Ectodermal cell (in vitro differentiated cells): Measurements from ENCODE around the gene CPVL.
A peak's percentile ranks its signal among the peaks of the same experiment; 100 is the strongest.
"Not testable (repeated sequence)": the region's sequence is repeated elsewhere in the genome, so short reads cannot be mapped to it uniquely, and the experiment has no call there.

ENCODE experiments used
- H3K27ac ChIP-seq: 2 replicates; pipeline ENCODE4 v1.7.0; 2013; ENCODE audit warnings: mild to moderate bottlenecking, low read depth, low read length; ENCODE audit not compliant: insufficient read depth, poor library complexity, severe bottlenecking
- H3K27me3 ChIP-seq: 2 replicates; pipeline ENCODE4 v1.7.0; 2013; ENCODE audit warnings: mild to moderate bottlenecking, low read length; ENCODE audit not compliant: insufficient read depth, control insufficient read depth, poor library complexity, severe bottlenecking
- H3K36me3 ChIP-seq: one replicate; pipeline ENCODE4 v1.7.0; 2013; ENCODE audit warnings: low read length; ENCODE audit not compliant: control insufficient read depth, insufficient read depth
- H3K4me1 ChIP-seq: one replicate; pipeline ENCODE4 v1.7.0; 2013; ENCODE audit warnings: low read length; ENCODE audit not compliant: control insufficient read depth, insufficient read depth
- H3K4me3 ChIP-seq: 2 replicates; pipeline ENCODE4 v1.7.0; 2013; ENCODE audit warnings: low read depth, low read length, control low read depth; ENCODE audit not compliant: insufficient read depth
- H3K9me3 ChIP-seq: 2 replicates; pipeline ENCODE4 v1.7.0; 2013; ENCODE audit warnings: mild to moderate bottlenecking, low read length, moderate library complexity; ENCODE audit not compliant: control insufficient read depth
- WGBS, 2 experiments: methylation state at CpG; one replicate each; pipeline ENCODE4 v1.1.7; 2013; ENCODE audit warnings: missing lambda C conversion rate in 2 of 2; 5-methylcytosine and 5-hydroxymethylcytosine counted together

Gene CPVL

DNA sequence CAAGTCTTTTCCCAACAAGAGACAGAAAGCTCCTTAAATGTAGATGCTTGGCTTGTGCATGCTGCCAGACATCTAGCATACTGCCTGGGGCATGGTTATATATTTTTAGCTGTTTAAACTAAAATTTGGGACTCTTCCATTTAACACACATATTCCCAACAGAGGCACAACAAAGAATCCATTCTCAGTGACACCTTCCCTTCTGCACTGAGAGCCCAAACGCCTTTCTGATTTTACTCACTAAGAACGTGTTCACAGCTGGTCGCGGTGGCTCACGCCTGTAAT, 49.9 kb downstream of the CPVL start:
- Histone ChIP-seq H3K4me1 (peaks cover 5% of the 10 kb centered on the region), H3K27ac (no peak overlapping the region), H3K9me3 (no peaks in the 10 kb centered on the region), H3K36me3 (no peaks in the 10 kb centered on the region), H3K27me3 (no peaks in the 10 kb centered on the region), H3K4me3 (no peak overlapping the region)
- WGBS, 2 experiments, result 82 to 87% methylated on average over 5 of the region's 5 CpGs

DNA sequence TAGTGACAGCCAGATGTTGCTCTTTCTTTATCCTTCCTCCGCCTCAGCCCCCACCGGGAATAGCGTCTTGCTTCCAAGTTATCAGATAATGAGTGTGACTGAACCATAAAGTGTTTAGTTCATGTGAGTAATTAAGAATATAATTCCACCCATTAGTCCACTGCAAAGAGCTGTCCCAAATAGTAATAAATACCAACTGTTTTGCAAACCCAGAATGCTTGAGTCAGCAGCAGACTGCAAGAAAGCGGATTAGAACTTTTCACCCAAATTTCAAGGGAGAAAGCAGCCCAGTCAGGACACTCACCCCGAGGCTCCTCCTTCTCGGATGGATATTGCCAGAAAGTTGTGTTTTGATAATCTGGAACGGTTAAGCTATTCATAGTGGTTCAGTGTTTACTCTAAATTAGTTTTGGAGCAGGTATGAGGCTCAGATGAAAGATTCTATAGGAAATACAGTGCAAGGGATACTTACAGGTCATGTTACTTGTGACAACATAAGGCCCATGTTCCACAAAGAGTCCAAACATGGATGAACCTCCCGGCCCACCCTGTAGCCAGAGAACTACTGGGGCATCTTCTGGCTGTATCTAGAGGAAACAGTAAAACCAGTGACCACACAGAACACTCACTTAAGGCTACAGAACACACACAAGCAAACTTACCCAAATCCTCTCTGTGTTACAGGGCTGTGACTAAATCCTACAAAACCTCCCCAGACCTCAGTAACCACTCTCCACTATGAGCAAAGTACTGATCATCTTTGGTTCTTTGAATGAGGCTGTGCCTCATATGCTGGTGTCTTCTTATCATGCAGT, 50.5 kb downstream of the CPVL start:
- Histone ChIP-seq H3K27ac (no peak overlapping the region), H3K4me3 (no peak overlapping the region), H3K4me1 (peaks cover 11% of the 10 kb centered on the region), H3K27me3 (no peaks in the 10 kb centered on the region), H3K36me3 (no peaks in the 10 kb centered on the region), H3K9me3 (no peaks in the 10 kb centered on the region)
- 91 to 94% methylated on average over 5 to 8 of the region's 8 CpGs for WGBS, 2 experiments

DNA sequence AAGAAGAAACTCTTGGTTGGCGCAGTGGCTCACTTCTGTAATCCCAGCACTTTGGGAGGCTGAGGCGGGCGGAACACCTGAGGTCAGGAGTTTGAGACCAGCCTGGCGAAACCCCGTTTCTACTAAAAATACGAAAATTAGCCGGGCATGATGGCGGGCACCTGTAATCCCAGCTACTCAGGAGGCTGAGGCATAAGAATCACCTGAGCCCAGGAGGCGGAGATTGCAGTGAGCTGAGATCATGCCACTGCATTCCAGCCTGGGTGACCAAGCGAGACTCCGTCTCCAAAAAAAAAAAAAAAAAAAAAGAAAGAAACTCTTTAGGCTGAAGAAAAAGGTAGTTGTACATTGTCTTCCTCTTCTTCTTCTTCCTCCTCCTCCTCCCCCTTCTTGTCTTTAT, 53.2 kb downstream of the CPVL start:
- 92% methylated on average over 10 to 11 of the region's 11 CpGs for WGBS, 2 experiments
- H3K27ac ChIP-seq, H3K4me3 ChIP-seq, H3K36me3 ChIP-seq, H3K9me3 ChIP-seq, H3K27me3 ChIP-seq: not testable (repeated sequence)
- H3K4me1 ChIP-seq, result peaks cover 14% of the 10 kb centered on the region

DNA sequence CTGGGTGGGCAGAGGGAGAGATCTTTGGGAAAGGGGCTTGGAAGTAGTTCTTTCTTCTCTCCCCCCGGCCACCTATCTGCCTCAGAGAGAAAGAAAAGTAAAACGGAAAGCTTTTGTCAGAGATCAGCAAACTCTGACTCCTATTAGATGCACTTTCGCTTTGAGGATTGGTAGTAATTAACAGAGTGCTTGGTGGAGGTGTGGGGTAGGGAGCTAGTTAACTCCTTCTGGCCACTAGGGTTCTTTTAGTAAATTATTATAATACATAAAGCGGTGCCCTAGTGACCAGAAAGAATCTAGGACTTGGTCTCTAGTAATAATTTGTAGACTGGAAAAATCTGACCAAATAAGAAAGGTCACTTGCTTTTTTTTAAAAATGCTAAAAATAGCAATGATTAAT, 54.6 kb downstream of the CPVL start:
- no peaks in the 10 kb centered on the region for H3K27me3 ChIP-seq
- H3K9me3 ChIP-seq, result no peaks in the 10 kb centered on the region
- WGBS, 2 experiments, result 82 to 84% methylated on average over 4 of the region's 4 CpGs
- peak overlapping the region; percentile 51 for H3K27ac ChIP-seq
- no peak overlapping the region for H3K4me3 ChIP-seq
- H3K4me1 ChIP-seq, result peaks cover 14% of the 10 kb centered on the region
- no peaks in the 10 kb centered on the region for H3K36me3 ChIP-seq

DNA sequence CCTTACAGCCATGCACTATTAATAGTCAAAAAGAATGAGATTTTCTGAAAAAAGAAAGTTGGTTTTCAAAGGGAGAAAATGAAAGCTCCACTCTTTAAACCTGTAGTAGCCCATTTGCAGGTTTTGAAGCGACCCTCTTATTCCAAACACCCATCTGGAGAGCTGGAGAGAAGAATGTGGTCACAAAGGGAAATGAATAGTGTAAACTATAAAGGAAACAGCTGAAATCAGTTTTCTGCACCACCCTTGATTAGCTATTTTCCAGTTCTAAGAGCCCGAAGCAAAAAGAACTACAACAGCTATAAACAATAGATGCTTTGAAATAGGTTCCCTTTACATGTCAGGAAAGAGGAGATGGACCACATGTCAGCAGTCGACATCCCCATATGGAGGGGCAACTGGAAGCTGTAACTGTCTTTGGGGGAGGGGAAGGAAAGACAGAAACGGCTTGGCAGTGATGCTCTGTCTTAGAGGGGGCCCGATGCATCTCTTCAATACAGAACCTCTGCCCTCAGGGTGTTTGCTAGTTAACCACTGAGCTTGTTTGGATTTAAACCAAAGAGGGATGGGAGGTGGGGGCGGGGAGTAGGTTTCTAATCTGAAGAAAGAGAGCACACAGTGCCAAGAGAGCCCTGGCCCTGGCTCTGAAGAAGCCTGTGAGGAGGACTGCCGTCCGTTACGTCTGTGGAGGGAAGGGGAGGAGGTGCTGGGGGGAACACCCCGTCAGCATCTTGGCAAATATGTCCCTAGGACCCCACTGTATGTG, 55.3 kb downstream of the CPVL start:
- H3K4me3 ChIP-seq, result no peak overlapping the region
- peak overlapping the region; percentile 51 for H3K27ac ChIP-seq
- H3K4me1 ChIP-seq, result peaks cover 14% of the 10 kb centered on the region
- 47% methylated on average over 10 of the region's 10 CpGs for WGBS, 2 experiments
- no peaks in the 10 kb centered on the region for H3K27me3 ChIP-seq
- H3K36me3 ChIP-seq, result no peaks in the 10 kb centered on the region
- no peaks in the 10 kb centered on the region for H3K9me3 ChIP-seq

DNA sequence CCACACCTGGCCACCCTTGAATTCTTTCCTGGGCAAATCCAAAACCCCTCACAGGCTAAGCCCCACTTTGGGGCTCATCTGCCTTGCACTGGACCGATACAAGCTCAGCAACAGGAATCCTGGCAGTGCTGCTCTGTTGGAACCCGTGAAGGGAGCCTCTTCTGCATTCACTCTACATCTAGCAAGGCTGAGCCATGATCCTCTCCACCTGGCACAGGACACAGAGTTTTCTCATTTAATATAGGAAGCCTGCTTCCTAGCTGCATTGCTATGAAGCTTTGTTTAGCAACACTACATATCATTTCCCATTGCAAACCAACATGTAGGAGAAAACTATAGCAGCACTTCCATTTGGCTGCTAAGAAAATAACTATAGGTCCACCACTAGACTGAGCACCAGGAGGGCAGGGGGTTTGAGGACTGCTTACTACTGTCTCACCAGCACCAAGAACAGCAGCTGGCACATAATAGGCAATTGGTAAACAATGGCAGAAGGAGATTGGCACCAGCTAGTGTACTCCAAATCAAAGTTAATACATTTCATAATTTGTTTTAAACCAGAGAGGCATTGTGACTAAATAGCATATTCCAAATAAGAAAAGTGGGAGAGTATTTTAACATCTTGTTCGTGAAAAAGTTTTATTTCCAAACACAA, 56.1 kb downstream of the CPVL start:
- H3K27me3 ChIP-seq, result no peaks in the 10 kb centered on the region
- no peak overlapping the region for H3K4me3 ChIP-seq
- peaks cover 14% of the 10 kb centered on the region for H3K4me1 ChIP-seq
- 96 to 97% methylated on average over 3 of the region's 3 CpGs for WGBS, 2 experiments
- no peaks in the 10 kb centered on the region for H3K9me3 ChIP-seq
- H3K36me3 ChIP-seq, result no peaks in the 10 kb centered on the region
- no peak overlapping the region for H3K27ac ChIP-seq

DNA sequence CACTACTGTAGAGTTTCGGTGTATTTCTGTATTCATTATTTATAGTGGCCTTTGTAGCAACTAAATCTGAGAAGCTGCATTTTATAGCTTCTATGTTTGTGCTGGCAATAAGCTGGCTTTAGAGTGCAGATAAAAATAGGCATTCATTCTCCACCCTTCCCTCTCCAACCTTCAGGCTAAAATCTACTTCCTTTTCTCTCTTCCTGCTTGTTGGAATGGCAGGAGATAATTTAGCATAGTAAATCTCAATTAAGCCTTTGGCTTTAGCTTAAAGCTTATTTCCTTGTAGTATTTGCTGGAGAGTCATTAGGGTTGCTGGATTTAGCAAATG, 58.5 kb downstream of the CPVL start:
- Histone ChIP-seq H3K4me1 (peaks cover 14% of the 10 kb centered on the region), H3K4me3 (no peak overlapping the region), H3K9me3 (no peaks in the 10 kb centered on the region), H3K27me3 (no peaks in the 10 kb centered on the region), H3K27ac (no peak overlapping the region), H3K36me3 (no peaks in the 10 kb centered on the region)
- 100% methylated on average over 1 of the region's 1 CpG; no CpG with 5 or more reads in 1 of the 2 experiments for WGBS, 2 experiments

DNA sequence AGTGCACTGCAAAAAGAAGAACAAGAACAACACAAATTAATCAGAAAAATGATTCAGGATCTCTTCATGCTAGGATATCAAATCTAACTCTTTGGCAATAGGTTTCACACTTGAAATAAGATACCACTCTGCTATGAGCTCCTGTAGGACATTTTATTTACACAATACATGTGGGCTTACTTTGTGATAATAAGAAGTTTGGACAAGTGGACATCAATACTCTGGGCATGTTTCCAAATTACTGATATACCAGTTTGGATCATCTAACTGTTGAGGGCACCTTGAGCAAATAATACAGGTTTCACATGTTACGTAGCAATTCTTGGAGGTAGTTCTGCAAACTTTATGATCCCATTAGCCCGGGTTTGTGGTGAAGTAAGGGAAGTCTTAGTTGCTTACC, 59.8 kb downstream of the CPVL start:
- H3K27me3 ChIP-seq, result no peaks in the 10 kb centered on the region
- no peaks in the 10 kb centered on the region for H3K36me3 ChIP-seq
- H3K4me3 ChIP-seq, result no peak overlapping the region
- H3K9me3 ChIP-seq, result no peaks in the 10 kb centered on the region
- no peak overlapping the region for H3K27ac ChIP-seq
- H3K4me1 ChIP-seq, result peaks cover 10% of the 10 kb centered on the region
- WGBS, 2 experiments, result 93 to 96% methylated on average over 2 of the region's 2 CpGs

DNA sequence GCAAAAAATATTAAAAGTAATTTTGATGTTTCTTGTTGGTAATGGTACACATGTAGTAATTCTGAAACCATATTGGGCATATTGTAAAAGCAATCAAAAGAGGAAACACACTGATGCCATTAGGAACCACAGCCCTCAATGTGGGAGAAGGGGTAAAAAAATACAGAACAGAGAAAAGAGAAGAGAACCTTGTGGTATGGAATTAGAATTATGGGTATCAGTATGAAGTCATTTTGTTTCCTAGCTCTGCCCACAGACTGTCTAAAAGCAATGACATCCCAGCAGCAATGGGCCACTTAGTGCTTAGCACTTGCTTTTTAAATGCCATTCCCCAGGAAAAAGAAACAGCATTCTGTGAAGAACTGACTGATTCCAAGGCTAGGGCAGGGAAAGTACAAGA, 61.5 kb downstream of the CPVL start:
- Histone ChIP-seq H3K9me3 (no peaks in the 10 kb centered on the region), H3K27ac (no peak overlapping the region)

DNA sequence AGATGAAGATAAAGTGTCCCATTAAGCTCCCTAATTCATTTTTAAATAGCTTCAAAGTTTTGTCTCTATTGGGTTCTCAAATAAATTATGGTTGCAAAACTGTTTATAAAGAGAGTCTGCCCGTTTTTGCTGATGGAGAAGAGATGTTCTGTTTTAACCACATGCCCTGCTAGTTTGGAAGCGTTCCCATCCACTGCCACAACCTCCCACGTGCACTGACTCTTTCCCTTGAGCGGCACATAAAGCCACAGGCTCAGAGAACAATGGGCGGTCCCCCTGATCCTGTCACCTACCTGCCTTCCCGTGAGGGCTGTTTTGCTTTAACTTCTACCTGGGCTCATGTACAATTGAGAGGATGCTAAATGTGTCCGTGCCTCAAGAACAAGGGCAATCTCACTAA, 65.5 kb downstream of the CPVL start:
- no peak overlapping the region for H3K27ac ChIP-seq
- H3K36me3 ChIP-seq, result no peaks in the 10 kb centered on the region
- H3K27me3 ChIP-seq, result no peaks in the 10 kb centered on the region
- no peak overlapping the region for H3K4me3 ChIP-seq
- 66 to 72% methylated on average over 6 to 7 of the region's 7 CpGs for WGBS, 2 experiments
- H3K9me3 ChIP-seq, result no peaks in the 10 kb centered on the region
- no peaks in the 10 kb centered on the region for H3K4me1 ChIP-seq

More for the DNA sequence above, 61.5 kb downstream of the CPVL start:
- Histone ChIP-seq H3K4me3 (no peak overlapping the region), H3K4me1 (no peaks in the 10 kb centered on the region), H3K36me3 (no peaks in the 10 kb centered on the region), H3K27me3 (no peaks in the 10 kb centered on the region)
